Naive thymus-derived CD4-positive, alpha-beta T cell (primary cell): ENCODE results near the gene FCHSD1. TPM values are rescaled to one million over a fixed set of nuclear protein-coding genes. Genes with fewer than 3 reads are reported as not detected.

ENCODE experiments used
- ATAC-seq: fragments of 150-1000 bp; cut with Tn5 transposase; 2 replicates; pipeline ENCODE4 v1.10.0; 2021; ENCODE audit warnings: mild to moderate bottlenecking, moderate library complexity
- CTCF ChIA-PET: fragments of 350-600 bp; sonication (Branson Sonifier 250); formaldehyde crosslinking; loops from one replicate; lab custom pipeline; 2021; ENCODE audit warnings: antibody characterized with exemption; lab: Charles Lee
- POLR2A ChIA-PET: fragments of 350-600 bp; sonication (Branson Sonifier 250); formaldehyde crosslinking; loops from one replicate; lab custom pipeline; 2021; ENCODE audit warnings: antibody characterized with exemption, inconsistent platforms; lab: Charles Lee
- DNase-seq, 9 donors: peaks; one replicate each; pipeline versions ENCODE4 v3.0.0 to v3.0.0-alpha.2; 2020 to 2022; ENCODE audit warnings: mixed read lengths in 1 of 9
- H3K27ac ChIP-seq: one replicate; pipeline ENCODE4 v1.7.0; 2013; ENCODE audit warnings: mild to moderate bottlenecking, low read depth, low read length, moderate library complexity
- H3K27me3 ChIP-seq, 2 donors: one replicate each; pipeline ENCODE4 v1.7.0; 2013; ENCODE audit warnings: low read length in 2 of 2, mild to moderate bottlenecking in 2 of 2, moderate library complexity in 2 of 2; ENCODE audit not compliant: control insufficient read depth in 2 of 2, insufficient read depth in 2 of 2
- H3K36me3 ChIP-seq, 3 experiments: 1 replicate in 2 of 3; 2 replicates in 1 of 3; pipeline ENCODE4 v1.7.0; 2013; ENCODE audit warnings: low read length in 3 of 3, mild to moderate bottlenecking in 3 of 3, moderate library complexity in 1 of 3; ENCODE audit not compliant: insufficient read depth in 3 of 3, control insufficient read depth in 2 of 3
- H3K4me1 ChIP-seq, 2 donors: one replicate each; pipeline ENCODE4 v1.7.0; 2013; ENCODE audit warnings: low read length in 2 of 2, mild to moderate bottlenecking in 2 of 2, moderate library complexity in 1 of 2; ENCODE audit not compliant: control insufficient read depth in 2 of 2, insufficient read depth in 2 of 2
- H3K4me3 ChIP-seq: 2 replicates; pipeline ENCODE4 v1.7.0; 2013; ENCODE audit warnings: mild to moderate bottlenecking, low read length
- H3K9me3 ChIP-seq, 3 experiments: 1 replicate in 2 of 3; 2 replicates in 1 of 3; pipeline ENCODE4 v1.7.0; 2013; ENCODE audit warnings: low read length in 3 of 3; ENCODE audit not compliant: control insufficient read depth in 2 of 3
- H3K27ac Mint-ChIP-seq, 9 donors: one replicate each; pipeline ENCODE4 v1.8.0; 2020 to 2022; ENCODE audit warnings: mixed read lengths in 9 of 9, mild to moderate bottlenecking in 8 of 9, moderate library complexity in 5 of 9, inconsistent platforms in 2 of 9
- H3K27me3 Mint-ChIP-seq, 5 donors: one replicate each; pipeline ENCODE4 v1.8.0; 2021 to 2022; ENCODE audit warnings: mixed read lengths in 5 of 5, mild to moderate bottlenecking in 1 of 5
- H3K36me3 Mint-ChIP-seq, 5 donors: one replicate each; pipeline ENCODE4 v1.8.0; 2020 to 2022; ENCODE audit warnings: mixed read lengths in 5 of 5, mild to moderate bottlenecking in 3 of 5, inconsistent platforms in 1 of 5
- H3K4me1 Mint-ChIP-seq, 7 donors: one replicate each; pipeline ENCODE4 v1.8.0; 2020 to 2022; ENCODE audit warnings: mixed read lengths in 7 of 7, mild to moderate bottlenecking in 3 of 7, inconsistent platforms in 1 of 7
- H3K4me3 Mint-ChIP-seq, 10 donors: one replicate each; pipeline ENCODE4 v1.8.0; 2020 to 2022; ENCODE audit warnings: mild to moderate bottlenecking in 10 of 10, mixed read lengths in 10 of 10, moderate library complexity in 6 of 10, inconsistent platforms in 2 of 10
- H3K9me3 Mint-ChIP-seq, 11 donors: one replicate each; pipeline ENCODE4 v1.8.0; 2020 to 2022; ENCODE audit warnings: mixed read lengths in 11 of 11, mild to moderate bottlenecking in 4 of 11, inconsistent platforms in 1 of 11, moderate library complexity in 1 of 11
- intact Hi-C, 2 donors: fragments of 100-400 bp; cut with micrococcal nuclease; formaldehyde crosslinking; loops; one replicate each; pipeline ENCODE4 v1.15.1; 2023
- polyA plus RNA-seq, 2 donors: library from polyadenylated mRNA; unstranded; fragments of 300-500 nt; fragmentation: Illumina TruSeq; gene quantifications; one replicate each; pipeline ENCODE4 v1.2.3, GENCODE V29; 2021
- total RNA-seq, 6 experiments: library from RNA in 5 of 6; stranded (reverse) in 5 of 6; gene quantifications; 1 replicate in 5 of 6; 2 replicates in 1 of 6; pipeline ENCODE4 v1.2.3 and lab custom pipeline; 2021 to 2026

The FCHSD1 gene
- total and polyA plus RNA-seq, 7 experiments from 2014 or later = 4.9 to 96.1 (median 73.0) TPM

GRCh38 chr5:141590127-141590526 lies 61.1 kb downstream of the FCHSD1 start:
- Histone ChIP-seq H3K27ac (no peak overlapping the region), H3K9me3 (no peaks in the 10 kb centered on the region), H3K36me3 (peaks cover 12 to 40% (median 26%) of the 10 kb centered on the region in 3 experiments), H3K4me1 (peaks cover 12 to 13% of the 10 kb centered on the region in 2 donors), H3K4me3 (no peak overlapping the region), H3K27me3 (no peaks in the 10 kb centered on the region)
- Mint-ChIP-seq H3K27ac (peak overlapping the region in 1 of 9 donors; percentile 56), H3K9me3 (no peaks in the 10 kb centered on the region), H3K4me3 (no peak overlapping the region), H3K4me1 (peaks cover 40 to 71% (median 58%) of the 10 kb centered on the region in 7 donors), H3K27me3 (no peaks in the 10 kb centered on the region), H3K36me3 (peaks cover 5 to 20% (median 11%) of the 10 kb centered on the region in 5 donors)
- ATAC-seq (peak; percentile 37), DNase-seq (no peak)
- CTCF ChIA-PET = interaction anchor here (0.6 to 6.4 kb wide), 2 partner anchors 10 to 30 kb away, joined by 6 to 222 read pairs; partner anchors contain the start of gene DIAPH1
- POLR2A ChIA-PET = interaction anchor here (0.5 to 6.0 kb wide), 3 partner anchors 17 to 46 kb away, joined by 3 to 124 read pairs (median 3); partner anchors contain the start of genes DIAPH1 and HDAC3
- intact Hi-C loops = no loop called here

Other genes starting within 250 kb of the FCHSD1 start
- gene PCDHGA9, start 248.6 kb downstream of the FCHSD1 start, total RNA-seq = under 1 TPM in 4 of 5 experiments, not detected in 1; 0.16 to 0.41 (median 0.22) TPM
- not detected for gene PCDHGA9, start 248.6 kb downstream of the FCHSD1 start, polyA plus RNA-seq
- under 1 TPM; 0.13 to 0.44 (median 0.19) TPM for gene PCDHGB6, start 243.4 kb downstream of the FCHSD1 start, total RNA-seq
- gene PCDHGB6, start 243.4 kb downstream of the FCHSD1 start, polyA plus RNA-seq = under 1 TPM; 0.05 to 0.12 TPM
- gene PCDHGA10, start 238.4 kb downstream of the FCHSD1 start, total RNA-seq = under 1 TPM; 0.11 to 0.39 (median 0.24) TPM
- under 1 TPM; 0.04 to 0.12 TPM for gene PCDHGA10, start 238.4 kb downstream of the FCHSD1 start, polyA plus RNA-seq
- under 1 TPM in 3 of 5 experiments, not detected in 2; 0.11 to 0.16 (median 0.13) TPM for gene PCDHGB7, start 233.7 kb downstream of the FCHSD1 start, total RNA-seq
- not detected for gene PCDHGB7, start 233.7 kb downstream of the FCHSD1 start, polyA plus RNA-seq
- under 1 TPM in 4 of 5 experiments, not detected in 1; 0.16 to 0.29 (median 0.21) TPM for gene PCDHGA11, start 230.4 kb downstream of the FCHSD1 start, total RNA-seq
- not detected for gene PCDHGA11, start 230.4 kb downstream of the FCHSD1 start, polyA plus RNA-seq
- gene PCDHGA12, start 220.9 kb downstream of the FCHSD1 start, total RNA-seq = under 1 TPM in 1 of 5 experiments, not detected in 4; 0.32 TPM
- gene PCDHGA12, start 220.9 kb downstream of the FCHSD1 start, polyA plus RNA-seq = not detected
- gene PCDHGC3, start 175.5 kb downstream of the FCHSD1 start, total RNA-seq = under 1 TPM; 0.15 to 0.76 (median 0.16) TPM
- gene PCDHGC3, start 175.5 kb downstream of the FCHSD1 start, polyA plus RNA-seq = under 1 TPM in 1 of 2 donors, not detected in 1; 0.14 TPM
- under 1 TPM in 1 of 5 experiments, not detected in 4; 0.22 TPM for gene PCDHGC4, start 166.4 kb downstream of the FCHSD1 start, total RNA-seq
- not detected for gene PCDHGC4, start 166.4 kb downstream of the FCHSD1 start, polyA plus RNA-seq
- under 1 TPM in 1 of 5 experiments, not detected in 4; 0.13 TPM for gene PCDHGC5, start 162.3 kb downstream of the FCHSD1 start, total RNA-seq
- gene PCDHGC5, start 162.3 kb downstream of the FCHSD1 start, polyA plus RNA-seq = not detected
- 100 to 1,000 TPM; 163 to 278 (median 173) TPM for gene DIAPH1, start 32.4 kb downstream of the FCHSD1 start, total RNA-seq
- 100 to 1,000 TPM in 1 of 2 donors, 10 to 100 TPM in 1; 89.7 to 105 TPM for gene DIAPH1, start 32.4 kb downstream of the FCHSD1 start, polyA plus RNA-seq
- 10 to 100 TPM; 70.0 to 92.8 (median 79.0) TPM for gene HDAC3, start 14.6 kb downstream of the FCHSD1 start, total RNA-seq
- gene HDAC3, start 14.6 kb downstream of the FCHSD1 start, polyA plus RNA-seq = 100 to 1,000 TPM; 100 to 102 TPM
- 10 to 100 TPM; 14.3 to 21.7 (median 17.5) TPM for gene RELL2, start 14.4 kb downstream of the FCHSD1 start, total RNA-seq
- 1 to 10 TPM; 1.8 to 3.4 TPM for gene RELL2, start 14.4 kb downstream of the FCHSD1 start, polyA plus RNA-seq
- gene ARAP3, start 30.8 kb upstream of the FCHSD1 start, total RNA-seq = 10 to 100 TPM in 2 of 5 experiments, 1 to 10 TPM in 3; 1.0 to 15.3 (median 9.8) TPM
- not detected for gene ARAP3, start 30.8 kb upstream of the FCHSD1 start, polyA plus RNA-seq
- gene PCDH1, start 227.0 kb upstream of the FCHSD1 start, total RNA-seq = 1 to 10 TPM in 1 of 5 experiments, under 1 TPM in 1, not detected in 3; 0.53 to 3.2 TPM
- gene PCDH1, start 227.0 kb upstream of the FCHSD1 start, polyA plus RNA-seq = under 1 TPM in 1 of 2 donors, not detected in 1; 0.05 TPM